Mesenchymal stem cell (in vitro differentiated cells and primary cell): Measurements from ENCODE around the gene AKT1S1.

Experiments
- DNase-seq: peaks from one replicate; pipeline ENCODE4 v3.0.0-alpha.2; 2013
- H2AFZ ChIP-seq: one replicate; pipeline ENCODE4 v1.6.1; 2013; ENCODE audit warnings: low read depth, mild to moderate bottlenecking, control low read depth, inconsistent platforms, low read length, moderate library complexity
- H2AK5ac ChIP-seq: 2 replicates; pipeline ENCODE4 v1.6.1; 2013; ENCODE audit warnings: low read length, moderate library complexity, mild to moderate bottlenecking, inconsistent platforms; ENCODE audit not compliant: severe bottlenecking
- H2BK120ac ChIP-seq: one replicate; pipeline ENCODE4 v1.6.1; 2013; ENCODE audit warnings: low read depth, mild to moderate bottlenecking, inconsistent platforms, low read length, moderate library complexity
- H2BK12ac ChIP-seq, 2 experiments: one replicate each; pipeline ENCODE4 v1.6.1; 2013; ENCODE audit warnings: inconsistent platforms in 2 of 2, low read length in 2 of 2, mild to moderate bottlenecking in 2 of 2, moderate library complexity in 2 of 2, control low read depth in 1 of 2
- H2BK15ac ChIP-seq: one replicate; pipeline ENCODE4 v1.6.1; 2013; ENCODE audit warnings: mild to moderate bottlenecking, low read depth, inconsistent platforms; ENCODE audit not compliant: poor library complexity, severe bottlenecking
- H2BK5ac ChIP-seq: 2 replicates; pipeline ENCODE4 v1.6.1; 2013; ENCODE audit warnings: low read depth, mild to moderate bottlenecking, low read length, control low read depth, inconsistent platforms; ENCODE audit not compliant: poor library complexity, severe bottlenecking
- H3K14ac ChIP-seq, 2 experiments: one replicate each; pipeline ENCODE4 v1.6.1; 2013; ENCODE audit warnings: inconsistent platforms in 2 of 2, low read length in 2 of 2, control low read depth in 1 of 2, mild to moderate bottlenecking in 1 of 2, moderate library complexity in 1 of 2
- H3K18ac ChIP-seq, 2 experiments: one replicate each; pipeline ENCODE4 v1.6.1; 2013; ENCODE audit warnings: inconsistent platforms in 2 of 2, low read length in 2 of 2, control low read depth in 1 of 2, low read depth in 1 of 2, mild to moderate bottlenecking in 1 of 2
- H3K23ac ChIP-seq, 2 experiments: one replicate each; pipeline ENCODE4 v1.6.1; 2013; ENCODE audit warnings: inconsistent platforms in 2 of 2, low read length in 2 of 2, mild to moderate bottlenecking in 2 of 2, moderate library complexity in 2 of 2, control low read depth in 1 of 2
- H3K27ac ChIP-seq: 2 replicates; pipeline ENCODE4 v1.5.1; 2013; ENCODE audit warnings: mild to moderate bottlenecking, moderate library complexity, low read length, control low read depth, inconsistent platforms; ENCODE audit not compliant: poor library complexity, severe bottlenecking
- H3K27me3 ChIP-seq, 2 experiments: 2 replicates each; pipeline versions ENCODE4 v1.6.1 to v1.7.0; 2013; ENCODE audit warnings: low read length in 2 of 2, mild to moderate bottlenecking in 2 of 2, moderate library complexity in 2 of 2, control low read depth in 1 of 2, inconsistent platforms in 1 of 2; ENCODE audit not compliant: control insufficient read depth in 1 of 2, insufficient read depth in 1 of 2
- H3K36me3 ChIP-seq, 2 experiments: 2 replicates each; pipeline versions ENCODE4 v1.6.1 to v1.7.0; 2013; ENCODE audit warnings: low read length in 2 of 2, control low read depth in 1 of 2, inconsistent platforms in 1 of 2, low read depth in 1 of 2, mild to moderate bottlenecking in 1 of 2; ENCODE audit not compliant: insufficient read depth in 2 of 2, control insufficient read depth in 1 of 2
- H3K4ac ChIP-seq, 2 experiments: one replicate each; pipeline ENCODE4 v1.6.1; 2013; ENCODE audit warnings: inconsistent platforms in 2 of 2, low read length in 2 of 2, mild to moderate bottlenecking in 2 of 2, moderate library complexity in 2 of 2, control low read depth in 1 of 2, low read depth in 1 of 2
- H3K4me1 ChIP-seq: 2 replicates; pipeline ENCODE4 v1.6.1; 2013; ENCODE audit warnings: low read depth, low read length, control low read depth; ENCODE audit not compliant: control insufficient read depth, insufficient read depth
- H3K4me2 ChIP-seq: 2 replicates; pipeline ENCODE4 v1.6.1; 2013; ENCODE audit warnings: low read length, mild to moderate bottlenecking, inconsistent platforms; ENCODE audit not compliant: poor library complexity, severe bottlenecking
- H3K4me3 ChIP-seq, 2 experiments: 2 replicates each; pipeline versions ENCODE4 v1.5.1 to v1.7.0; 2013; ENCODE audit warnings: low read length in 2 of 2, mild to moderate bottlenecking in 2 of 2, control low read depth in 1 of 2, low read depth in 1 of 2; ENCODE audit not compliant: insufficient read depth in 1 of 2
- H3K79me1 ChIP-seq: replicated peaks from 2 replicates; pipeline ENCODE4 v1.6.1; 2013; ENCODE audit warnings: mild to moderate bottlenecking, control low read depth, low read length, inconsistent platforms; ENCODE audit not compliant: poor library complexity, severe bottlenecking
- H3K9ac ChIP-seq: 2 replicates; pipeline ENCODE4 v1.7.0; 2013; ENCODE audit warnings: mild to moderate bottlenecking, low read length, moderate library complexity
- H3K9me3 ChIP-seq: 2 replicates; pipeline ENCODE4 v1.7.0; 2013; ENCODE audit warnings: mild to moderate bottlenecking, low read length; ENCODE audit not compliant: control insufficient read depth
- H4K8ac ChIP-seq: one replicate; pipeline ENCODE4 v1.6.1; 2013; ENCODE audit warnings: inconsistent platforms, mild to moderate bottlenecking, low read length, moderate library complexity
- H4K91ac ChIP-seq: one replicate; pipeline ENCODE4 v1.6.1; 2013; ENCODE audit warnings: mild to moderate bottlenecking, low read length, inconsistent platforms
- WGBS: methylation state at CpG from one replicate; pipeline ENCODE4 v1.1.7; 2013; ENCODE audit warnings: mixed read lengths; 5-methylcytosine and 5-hydroxymethylcytosine counted together

AKT1S1 gene

DNA sequence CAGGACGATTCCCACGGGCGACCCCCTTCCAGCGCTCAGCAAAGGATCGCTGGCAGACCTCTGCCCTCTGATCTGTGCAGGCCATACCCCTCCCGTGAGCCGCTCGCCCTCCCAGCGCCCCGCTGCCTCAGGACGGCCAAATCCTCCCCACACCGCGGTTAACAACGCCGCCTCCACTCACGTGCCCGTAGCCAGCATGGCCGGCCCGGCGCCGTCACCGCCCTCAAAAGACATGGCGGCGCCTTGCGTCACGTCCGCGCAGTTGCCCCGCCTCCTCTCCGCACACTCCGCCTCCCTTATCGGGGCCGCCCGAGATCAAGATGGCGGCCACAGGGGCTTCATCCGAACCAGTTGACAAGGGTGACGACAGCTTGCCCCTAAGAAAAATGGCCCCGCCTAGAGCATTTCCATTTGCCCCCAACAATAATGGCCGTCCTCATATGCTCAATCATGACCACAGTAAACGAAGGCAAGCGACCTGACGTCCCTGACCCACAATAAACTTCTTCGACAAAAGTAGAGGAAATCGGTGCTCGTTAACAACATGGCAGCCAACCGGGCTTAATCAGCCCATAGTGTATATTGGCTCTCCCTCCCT, 634 bp downstream of the AKT1S1 start:
- Histone ChIP-seq H2BK15ac (peak overlapping the region; percentile 99), H3K9ac (peak overlapping the region; percentile 100), H4K8ac (peak overlapping the region; percentile 99), H3K4me2 (peak overlapping the region; percentile 82), H2BK120ac (peak overlapping the region; percentile 93), H3K79me1 (peaks cover 47% of the 10 kb centered on the region), H2BK5ac (peak overlapping the region; percentile 98), H4K91ac (peak overlapping the region; percentile 100), H2AK5ac (peak overlapping the region; percentile 97), H3K27me3 (no peaks in the 10 kb centered on the region), H3K36me3 (peaks cover 48 to 59% of the 10 kb centered on the region in 2 experiments), H2AFZ (peak overlapping the region; percentile 75), H3K27ac (peak overlapping the region; percentile 99), H3K23ac (peak overlapping the region in 1 of 2 experiments; percentile 95), H3K4me1 (peaks cover 34% of the 10 kb centered on the region), H3K4me3 (peak overlapping the region; percentile 92 to 99), H3K14ac (peak overlapping the region in 1 of 2 experiments; percentile 98), H3K9me3 (no peaks in the 10 kb centered on the region), H2BK12ac (peak overlapping the region; percentile 42 to 73), H3K18ac (peak overlapping the region; percentile 98 to 100), H3K4ac (peak overlapping the region; percentile 100)
- under 1% methylated on average over 46 of the region's 46 CpGs for WGBS
- DNase-seq, result peak; percentile 99

DNA sequence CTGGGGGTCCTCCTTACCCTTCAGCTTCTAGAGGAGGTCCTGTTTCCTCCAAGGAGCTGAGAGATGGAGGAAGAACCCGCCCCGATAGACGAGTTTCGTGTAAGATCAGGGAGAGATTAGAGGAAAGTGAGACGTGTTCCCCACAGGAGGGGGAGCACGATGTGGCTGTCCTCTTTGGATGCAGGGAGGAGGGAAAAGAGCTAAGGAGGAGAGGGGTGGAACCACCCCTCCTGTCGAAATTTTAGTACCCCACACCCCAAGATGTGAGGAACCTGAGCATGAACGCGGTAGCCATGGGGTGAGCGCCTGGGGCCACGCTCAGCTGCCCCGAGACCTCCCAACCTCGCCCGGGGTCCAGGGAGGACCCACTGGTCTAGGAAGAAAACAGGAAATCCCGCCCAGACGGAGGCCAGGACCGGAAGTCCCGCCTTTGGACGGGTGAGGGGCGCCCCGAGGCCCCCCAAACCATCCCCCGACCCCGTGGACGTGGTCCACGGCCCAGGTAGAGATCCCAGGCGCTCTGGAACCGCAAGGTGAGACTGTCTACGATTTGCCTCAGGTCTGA, 1.2 kb downstream of the AKT1S1 start:
- peak overlapping the region; percentile 100 for H4K91ac ChIP-seq
- peak overlapping the region; percentile 100 for H3K4ac ChIP-seq
- peak; percentile 73 for DNase-seq
- H2BK120ac ChIP-seq, result peak overlapping the region; percentile 93
- H3K23ac ChIP-seq, result peak overlapping the region in 1 of 2 experiments; percentile 95
- H2BK15ac ChIP-seq, result peak overlapping the region; percentile 99
- H3K4me2 ChIP-seq, result peak overlapping the region; percentile 82
- H3K36me3 ChIP-seq, result peaks cover 47 to 59% of the 10 kb centered on the region in 2 experiments
- peaks cover 34% of the 10 kb centered on the region for H3K4me1 ChIP-seq
- no peaks in the 10 kb centered on the region for H3K27me3 ChIP-seq
- H3K27ac ChIP-seq, result peak overlapping the region; percentile 98
- H2BK5ac ChIP-seq, result peak overlapping the region; percentile 98
- peak overlapping the region; percentile 42 to 73 for H2BK12ac ChIP-seq
- H3K9ac ChIP-seq, result peak overlapping the region; percentile 100
- 1% methylated on average over 27 of the region's 28 CpGs for WGBS
- peak overlapping the region; percentile 92 to 99 for H3K4me3 ChIP-seq
- H3K79me1 ChIP-seq, result peaks cover 48% of the 10 kb centered on the region
- peak overlapping the region; percentile 75 for H2AFZ ChIP-seq
- H3K14ac ChIP-seq, result peak overlapping the region in 1 of 2 experiments; percentile 98
- peak overlapping the region; percentile 96 for H4K8ac ChIP-seq
- H3K18ac ChIP-seq, result peak overlapping the region; percentile 95 to 100
- H3K9me3 ChIP-seq, result no peaks in the 10 kb centered on the region
- peak overlapping the region; percentile 97 for H2AK5ac ChIP-seq

DNA sequence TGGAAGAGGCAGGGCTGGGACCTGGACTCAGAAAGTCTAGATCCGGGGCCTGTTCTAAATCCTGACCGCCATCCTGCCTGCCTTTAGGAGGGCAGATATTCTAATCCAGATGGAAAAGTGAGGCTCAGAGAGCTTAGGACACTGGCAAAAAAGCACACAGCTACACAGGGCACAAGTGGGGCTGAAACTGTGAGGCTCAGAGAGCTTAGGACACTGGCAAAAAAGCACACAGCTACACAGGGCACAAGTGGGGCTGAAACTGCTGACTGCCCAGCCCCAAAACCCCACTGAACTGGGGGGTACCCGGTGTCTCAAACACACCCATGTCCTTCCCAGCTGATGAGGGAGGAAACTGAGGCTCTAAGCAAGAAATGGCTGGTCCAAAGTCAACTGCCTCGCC, 2.0 kb downstream of the AKT1S1 start:
- peak overlapping the region; percentile 35 for H2AK5ac ChIP-seq
- no peaks in the 10 kb centered on the region for H3K27me3 ChIP-seq
- 90% methylated on average over 4 of the region's 4 CpGs for WGBS
- H4K8ac ChIP-seq, result peak overlapping the region; percentile 96
- peaks cover 46 to 57% of the 10 kb centered on the region in 2 experiments for H3K36me3 ChIP-seq
- peak overlapping the region in 1 of 2 experiments; percentile 47 for H3K4ac ChIP-seq
- H3K79me1 ChIP-seq, result peaks cover 41% of the 10 kb centered on the region
- no peak overlapping the region for H3K18ac ChIP-seq
- DNase-seq, result no peak
- no peak overlapping the region for H2BK12ac ChIP-seq
- H3K9ac ChIP-seq, result peak overlapping the region; percentile 100
- no peak overlapping the region for H2BK120ac ChIP-seq
- H3K9me3 ChIP-seq, result no peaks in the 10 kb centered on the region
- no peak overlapping the region for H2BK15ac ChIP-seq
- H4K91ac ChIP-seq, result no peak overlapping the region
- no peak overlapping the region for H3K27ac ChIP-seq
- H3K23ac ChIP-seq, result no peak overlapping the region
- no peak overlapping the region for H3K14ac ChIP-seq
- H3K4me3 ChIP-seq, result peak overlapping the region; percentile 92 to 99
- peak overlapping the region; percentile 82 for H3K4me2 ChIP-seq
- H3K4me1 ChIP-seq, result peaks cover 40% of the 10 kb centered on the region
- no peak overlapping the region for H2BK5ac ChIP-seq
- no peak overlapping the region for H2AFZ ChIP-seq

GRCh38 chr19:49874503-49875157, 2.5 kb downstream of the AKT1S1 start:
- Histone ChIP-seq H3K79me1 (peaks cover 39% of the 10 kb centered on the region), H3K14ac (no peak overlapping the region), H2BK120ac (no peak overlapping the region), H4K91ac (peak overlapping the region; percentile 34), H3K27ac (no peak overlapping the region), H3K4ac (no peak overlapping the region), H2BK15ac (no peak overlapping the region), H3K9ac (peak overlapping the region; percentile 100), H4K8ac (no peak overlapping the region), H3K9me3 (no peaks in the 10 kb centered on the region), H3K4me2 (peak overlapping the region; percentile 82), H3K23ac (no peak overlapping the region), H3K4me1 (peaks cover 43% of the 10 kb centered on the region), H2AK5ac (peak overlapping the region; percentile 35), H3K27me3 (no peaks in the 10 kb centered on the region), H2AFZ (no peak overlapping the region), H2BK5ac (no peak overlapping the region), H3K18ac (no peak overlapping the region), H2BK12ac (peak overlapping the region in 1 of 2 experiments; percentile 64), H3K4me3 (peak overlapping the region in 1 of 2 experiments; percentile 99), H3K36me3 (peaks cover 41 to 56% of the 10 kb centered on the region in 2 experiments)
- DNase-seq, result no peak
- 97% methylated on average over 11 of the region's 11 CpGs for WGBS
